ENCODE data around the gene RARA.

RARA gene

DNA sequence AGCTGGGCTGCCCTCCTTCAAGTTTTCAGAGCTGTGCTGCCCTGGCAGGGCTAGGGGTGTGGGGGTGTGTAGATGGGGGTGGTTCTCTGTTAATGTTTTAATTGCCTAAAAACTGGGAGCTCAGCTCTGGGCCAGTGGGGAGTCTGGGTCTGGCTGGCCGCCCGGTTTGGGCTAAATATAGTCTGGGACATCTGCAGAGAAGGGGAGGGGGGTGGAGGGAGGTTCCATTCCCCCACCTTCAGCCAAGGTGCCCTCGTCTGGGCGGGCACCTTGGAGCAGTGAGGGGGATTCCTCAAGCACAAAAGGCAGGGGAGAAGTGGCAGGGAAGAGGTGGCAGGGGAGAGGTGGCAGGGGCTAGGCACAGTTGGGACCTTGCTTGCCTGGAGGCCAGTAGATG, 13.0 kb downstream of the RARA start:
- no peaks in the 10 kb centered on the region for H3K9me3 ChIP-seq (ENCODE audit: insufficient read depth, low read length)
- peaks cover 3% of the 10 kb centered on the region for H3K36me3 ChIP-seq (ENCODE audit: insufficient read depth, insufficient read length, low read length)
- DNase-seq (ENCODE audit: low read depth, low spot score), result no peak
- no peak overlapping the region for H3K4me3 ChIP-seq (ENCODE audit: insufficient read length, low read depth)
- H3K9ac ChIP-seq (ENCODE audit: insufficient read length, low read depth), result no peak overlapping the region
- no peak for TF ChIP-seq SUZ12 (IDR thresholded peaks at IDR 0.05; ENCODE audit: extremely low read depth, insufficient read depth, insufficient read length)
- no peak for TF ChIP-seq ZNF274 (IDR thresholded peaks at IDR 0.05; ENCODE audit: low read depth, low read length)
- TF ChIP-seq YY1 (IDR thresholded peaks at IDR 0.05; ENCODE audit: insufficient read depth, insufficient read length), result no peak
- H3K27me3 ChIP-seq (ENCODE audit: insufficient read depth, insufficient read length), result peaks cover 16% of the 10 kb centered on the region
- H3K4me1 ChIP-seq (ENCODE audit: insufficient read depth, insufficient read length), result peaks cover 33% of the 10 kb centered on the region

DNA sequence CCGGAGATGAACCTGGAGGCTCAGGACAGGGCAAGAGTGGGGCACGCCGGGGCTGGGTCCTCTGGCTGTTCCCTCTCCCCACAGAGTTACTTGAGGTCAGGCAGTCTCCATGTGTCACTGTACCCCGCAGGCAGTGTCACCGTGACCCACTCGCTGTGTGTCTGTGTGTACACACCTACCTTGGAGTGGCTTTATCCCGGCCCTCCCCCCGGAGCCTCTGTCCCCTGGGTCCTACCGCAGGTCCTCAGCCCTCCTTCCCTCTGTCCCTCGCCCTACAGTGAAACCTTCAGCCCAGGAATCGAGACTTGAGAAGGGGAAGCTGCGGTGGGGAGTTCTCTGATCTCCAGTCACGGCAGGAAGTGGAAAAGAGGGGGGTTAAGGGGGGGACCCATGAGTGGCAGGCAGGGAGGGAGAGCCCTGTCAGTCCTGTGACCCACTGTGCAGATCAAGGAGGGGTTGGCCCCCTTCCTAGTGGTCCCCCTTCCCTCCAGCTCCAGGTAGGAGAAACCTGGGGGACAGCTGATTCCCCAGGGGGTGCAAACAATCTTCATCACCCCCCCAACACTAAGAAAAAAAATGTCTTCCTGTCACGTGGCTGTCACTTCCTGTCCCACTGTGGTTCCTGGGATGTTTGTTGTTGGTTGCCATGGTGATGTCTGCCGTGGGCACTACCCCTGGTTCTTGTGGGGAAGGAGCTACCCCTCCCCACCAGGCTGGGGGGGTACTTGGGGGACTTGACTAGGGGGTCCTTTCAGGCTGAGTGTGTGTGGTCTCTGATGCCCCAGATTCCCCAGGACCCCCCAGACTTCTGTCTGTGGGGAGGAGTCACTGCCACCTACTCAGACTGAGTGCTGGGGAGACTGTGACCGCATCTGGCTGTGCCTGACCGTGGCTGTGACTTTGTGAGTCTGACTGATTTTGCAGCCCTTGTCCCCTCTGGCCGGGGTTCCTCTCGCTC, 13.7 kb downstream of the RARA start:
- DNase-seq (ENCODE audit: low read depth, low spot score), result no peak
- peaks cover 9% of the 10 kb centered on the region for H3K27me3 ChIP-seq (ENCODE audit: insufficient read depth, insufficient read length)
- H3K4me3 ChIP-seq (ENCODE audit: insufficient read length, low read depth), result no peak overlapping the region
- TF ChIP-seq SUZ12 (IDR thresholded peaks at IDR 0.05; ENCODE audit: extremely low read depth, insufficient read depth, insufficient read length), result no peak
- TF ChIP-seq YY1 (IDR thresholded peaks at IDR 0.05; ENCODE audit: insufficient read depth, insufficient read length), result no peak
- no peak for TF ChIP-seq ZNF274 (IDR thresholded peaks at IDR 0.05; ENCODE audit: low read depth, low read length)
- H3K9ac ChIP-seq (ENCODE audit: insufficient read length, low read depth), result peak overlapping the region; percentile 26
- peaks cover 3% of the 10 kb centered on the region for H3K36me3 ChIP-seq (ENCODE audit: insufficient read depth, insufficient read length, low read length)
- H3K4me1 ChIP-seq (ENCODE audit: insufficient read depth, insufficient read length), result peaks cover 31% of the 10 kb centered on the region
- H3K9me3 ChIP-seq (ENCODE audit: insufficient read depth, low read length), result no peaks in the 10 kb centered on the region

GRCh38 chr17:40323391-40324381, 14.7 kb downstream of the RARA start:
- Histone ChIP-seq H3K9ac (ENCODE audit: insufficient read length, low read depth) (peak overlapping the region; percentile 26), H3K9me3 (ENCODE audit: insufficient read depth, low read length) (no peaks in the 10 kb centered on the region), H3K36me3 (ENCODE audit: insufficient read depth, insufficient read length, low read length) (peaks cover 3% of the 10 kb centered on the region), H3K27me3 (ENCODE audit: insufficient read depth, insufficient read length) (peaks cover 6% of the 10 kb centered on the region), H3K4me3 (ENCODE audit: insufficient read length, low read depth) (no peak overlapping the region), H3K4me1 (ENCODE audit: insufficient read depth, insufficient read length) (peaks cover 31% of the 10 kb centered on the region)
- no peak for DNase-seq (ENCODE audit: low read depth, low spot score)
- no peak for TF ChIP-seq ZNF274 (IDR thresholded peaks at IDR 0.05; ENCODE audit: low read depth, low read length)
- no peak for TF ChIP-seq YY1 (IDR thresholded peaks at IDR 0.05; ENCODE audit: insufficient read depth, insufficient read length)
- TF ChIP-seq SUZ12 (IDR thresholded peaks at IDR 0.05; ENCODE audit: extremely low read depth, insufficient read depth, insufficient read length), result no peak

DNA sequence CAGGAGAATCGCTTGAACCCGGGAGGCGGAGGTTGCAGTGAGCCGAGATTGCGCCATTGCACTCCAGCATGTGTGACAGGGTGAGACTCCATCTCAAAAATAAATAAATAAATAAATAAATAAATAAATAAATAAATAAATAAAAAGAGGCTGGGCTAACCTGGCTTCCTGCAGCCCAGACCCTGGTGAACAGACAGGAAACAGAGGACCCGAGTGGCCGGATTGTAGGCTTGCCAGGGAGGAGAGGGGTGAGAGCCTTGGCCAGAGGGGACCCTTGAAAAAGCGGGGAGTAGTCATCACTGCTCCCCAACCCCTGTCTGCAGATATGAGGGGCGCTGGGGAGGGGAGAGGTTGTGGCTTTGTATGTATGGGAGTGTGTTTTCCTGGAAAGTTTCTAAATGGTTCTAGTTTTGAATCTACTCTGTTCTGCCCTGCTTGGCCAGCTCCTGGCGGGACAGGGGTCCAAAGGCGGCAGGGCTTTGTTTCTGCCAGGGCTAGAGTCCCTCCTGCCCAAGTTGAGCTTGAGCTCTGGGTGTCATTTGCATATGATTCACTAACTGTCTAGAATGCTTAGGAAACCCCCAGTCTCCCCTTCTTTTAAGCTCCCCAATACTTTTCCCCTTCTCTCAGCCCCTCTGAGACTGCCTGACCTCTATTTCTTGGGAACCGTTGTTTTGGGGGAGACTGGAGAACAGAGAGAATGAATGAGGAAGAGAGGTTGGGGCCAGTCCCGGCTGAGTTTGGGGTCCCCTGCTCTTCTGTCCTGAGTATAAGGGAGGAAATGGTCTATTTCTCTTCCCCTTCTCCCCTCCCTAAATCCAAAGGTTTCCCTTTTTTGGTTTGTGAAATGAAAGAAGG, 16.4 kb downstream of the RARA start:
- no peak overlapping the region for H3K4me3 ChIP-seq (ENCODE audit: insufficient read length, low read depth)
- DNase-seq (ENCODE audit: low read depth, low spot score), result no peak
- peak overlapping the region; percentile 5 for H3K9ac ChIP-seq (ENCODE audit: insufficient read length, low read depth)
- no peaks in the 10 kb centered on the region for H3K27me3 ChIP-seq (ENCODE audit: insufficient read depth, insufficient read length)
- peaks cover 3% of the 10 kb centered on the region for H3K36me3 ChIP-seq (ENCODE audit: insufficient read depth, insufficient read length, low read length)
- TF ChIP-seq SUZ12 (IDR thresholded peaks at IDR 0.05; ENCODE audit: extremely low read depth, insufficient read depth, insufficient read length) (no peak), YY1 (IDR thresholded peaks at IDR 0.05; ENCODE audit: insufficient read depth, insufficient read length) (no peak)
- peaks cover 31% of the 10 kb centered on the region for H3K4me1 ChIP-seq (ENCODE audit: insufficient read depth, insufficient read length)
- H3K9me3 ChIP-seq (ENCODE audit: insufficient read depth, low read length), result no peaks in the 10 kb centered on the region

GRCh38 chr17:40326014-40326831, 17.2 kb downstream of the RARA start:
- TF ChIP-seq YY1 (IDR thresholded peaks at IDR 0.05; ENCODE audit: insufficient read depth, insufficient read length) (no peak), ZNF274 (IDR thresholded peaks at IDR 0.05; ENCODE audit: low read depth, low read length) (no peak), SUZ12 (IDR thresholded peaks at IDR 0.05; ENCODE audit: extremely low read depth, insufficient read depth, insufficient read length) (no peak)
- peaks cover 12% of the 10 kb centered on the region for H3K36me3 ChIP-seq (ENCODE audit: insufficient read depth, insufficient read length, low read length)
- H3K27me3 ChIP-seq (ENCODE audit: insufficient read depth, insufficient read length), result no peaks in the 10 kb centered on the region
- DNase-seq (ENCODE audit: low read depth, low spot score), result no peak
- no peak overlapping the region for H3K4me3 ChIP-seq (ENCODE audit: insufficient read length, low read depth)
- no peaks in the 10 kb centered on the region for H3K9me3 ChIP-seq (ENCODE audit: insufficient read depth, low read length)
- no peak overlapping the region for H3K9ac ChIP-seq (ENCODE audit: insufficient read length, low read depth)
- H3K4me1 ChIP-seq (ENCODE audit: insufficient read depth, insufficient read length), result peaks cover 33% of the 10 kb centered on the region

DNA sequence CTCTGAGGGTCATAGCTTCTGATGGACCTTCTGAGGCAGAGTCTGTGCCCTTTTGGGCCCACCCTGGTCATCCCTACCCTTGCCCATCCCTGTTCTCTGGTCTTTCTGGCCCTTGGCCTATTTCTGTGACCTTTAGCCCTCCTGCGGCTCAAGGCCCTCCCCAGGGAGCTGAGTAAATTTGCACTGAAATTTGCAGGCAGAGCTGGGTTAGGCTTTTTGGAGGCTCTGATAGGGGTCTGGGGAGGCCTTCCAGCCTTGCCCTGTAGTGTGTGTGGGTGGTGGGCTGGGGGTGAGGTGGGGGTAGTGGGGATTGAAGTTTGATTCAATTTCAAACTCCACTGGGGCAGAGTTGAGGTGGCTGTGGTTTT, 17.8 kb downstream of the RARA start:
- Histone ChIP-seq H3K36me3 (ENCODE audit: insufficient read depth, insufficient read length, low read length) (peaks cover 18% of the 10 kb centered on the region), H3K9me3 (ENCODE audit: insufficient read depth, low read length) (no peaks in the 10 kb centered on the region), H3K9ac (ENCODE audit: insufficient read length, low read depth) (no peak overlapping the region), H3K4me1 (ENCODE audit: insufficient read depth, insufficient read length) (peaks cover 36% of the 10 kb centered on the region), H3K4me3 (ENCODE audit: insufficient read length, low read depth) (no peak overlapping the region), H3K27me3 (ENCODE audit: insufficient read depth, insufficient read length) (no peaks in the 10 kb centered on the region)
- no peak for DNase-seq (ENCODE audit: low read depth, low spot score)
- no peak for TF ChIP-seq YY1 (IDR thresholded peaks at IDR 0.05; ENCODE audit: insufficient read depth, insufficient read length)
- no peak for TF ChIP-seq SUZ12 (IDR thresholded peaks at IDR 0.05; ENCODE audit: extremely low read depth, insufficient read depth, insufficient read length)
- no peak for TF ChIP-seq ZNF274 (IDR thresholded peaks at IDR 0.05; ENCODE audit: low read depth, low read length)
